Activated T-helper 1 cell treated with Interleukin-2 at 50 U/mL for 16 hours (primary cell): ENCODE results near the gene MAT2B.
"Not testable (repeated sequence)": the region's sequence is repeated elsewhere in the genome, so short reads cannot be mapped to it uniquely, and the experiment has no call there.

Experiments
- DNase-seq: peaks from one replicate; pipeline ENCODE4 v3.0.0-alpha.2; 2020; ENCODE audit warnings: low read depth

The MAT2B gene

DNA sequence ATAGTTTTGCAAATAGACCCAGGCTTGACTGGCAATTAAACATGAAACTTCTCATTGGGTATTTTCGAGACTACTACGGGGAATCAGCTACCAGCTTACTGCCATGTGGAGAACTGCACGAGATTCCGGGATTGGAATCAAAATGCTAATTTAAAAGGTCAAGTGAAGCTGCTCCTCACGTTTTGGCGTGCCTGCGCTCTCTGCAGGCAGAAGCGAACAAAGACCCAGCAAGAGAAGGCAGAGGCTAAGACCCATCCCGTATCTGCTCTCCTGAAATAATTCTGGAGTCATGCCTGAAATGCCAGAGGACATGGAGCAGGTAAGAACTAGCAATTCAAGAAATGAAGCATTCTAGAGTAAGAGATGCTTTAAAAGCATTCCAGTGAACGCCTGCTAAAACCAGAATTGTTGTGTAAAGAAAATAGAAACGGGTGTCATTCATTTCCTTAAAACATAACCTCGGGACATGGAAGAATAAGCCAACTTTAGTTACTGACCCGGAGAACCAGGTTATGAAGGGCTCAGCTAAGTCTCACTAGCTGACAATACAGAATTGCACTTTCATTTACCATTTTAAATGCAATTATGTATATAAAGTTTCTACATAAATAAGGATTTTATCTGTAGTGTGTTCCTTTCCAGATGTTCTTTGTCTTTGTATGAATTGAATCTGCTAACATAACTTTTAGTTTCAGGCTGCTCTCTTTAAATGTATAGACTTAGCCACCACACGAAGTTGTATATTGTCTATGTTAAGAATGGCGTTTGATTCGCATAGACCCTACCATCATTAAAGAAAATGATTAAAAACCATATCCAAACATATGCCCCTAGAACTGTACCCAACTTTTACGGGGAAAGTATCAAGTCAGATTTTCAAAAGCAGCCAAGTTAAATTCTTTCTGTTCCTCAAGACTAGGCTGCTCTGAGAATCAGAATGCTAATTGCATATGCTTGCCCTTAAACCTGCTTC, 2.0 kb upstream of the MAT2B start:
- DNase-seq: no peak

DNA sequence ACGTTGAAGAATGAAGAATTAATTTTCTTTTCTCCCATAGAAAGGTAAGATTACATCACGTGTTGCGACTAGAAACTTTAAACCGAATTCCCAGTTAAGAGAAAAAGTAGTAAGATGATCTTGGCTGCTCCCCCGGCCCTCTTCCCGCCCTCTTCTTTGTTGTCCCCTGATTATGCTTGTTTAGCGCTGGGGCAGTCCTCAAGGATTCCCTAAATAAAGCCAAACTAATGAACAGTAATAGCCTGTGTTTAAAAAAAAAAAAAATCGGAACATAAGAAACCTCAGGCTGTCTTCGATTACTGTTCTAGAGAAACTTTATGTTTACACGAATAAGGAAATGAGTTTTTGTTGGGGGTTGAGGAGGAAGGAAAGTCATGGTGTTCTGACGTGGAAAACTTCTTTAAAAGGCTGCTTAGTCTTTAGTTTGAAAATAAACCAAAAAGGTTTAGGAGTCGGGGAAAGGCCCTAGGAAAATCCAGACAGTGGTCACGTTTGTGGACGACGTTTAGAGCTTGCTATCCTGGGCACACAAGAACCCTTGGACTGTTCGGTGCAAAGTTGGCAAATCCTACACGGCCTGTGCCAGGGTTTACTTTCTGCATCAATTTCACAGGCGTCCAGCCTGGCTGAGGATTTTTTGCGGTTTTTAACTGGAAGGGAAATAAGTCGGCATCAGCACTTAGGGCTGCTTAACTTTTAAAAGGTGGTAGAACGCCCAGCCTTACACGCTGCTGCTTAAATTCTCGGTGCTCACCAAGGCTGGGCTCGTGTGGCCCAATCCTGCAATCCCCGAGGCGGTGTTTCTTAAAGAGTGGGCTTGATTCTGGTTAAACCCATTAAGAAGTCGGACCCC, 1.1 kb upstream of the MAT2B start:
- peak; percentile 13 for DNase-seq

DNA sequence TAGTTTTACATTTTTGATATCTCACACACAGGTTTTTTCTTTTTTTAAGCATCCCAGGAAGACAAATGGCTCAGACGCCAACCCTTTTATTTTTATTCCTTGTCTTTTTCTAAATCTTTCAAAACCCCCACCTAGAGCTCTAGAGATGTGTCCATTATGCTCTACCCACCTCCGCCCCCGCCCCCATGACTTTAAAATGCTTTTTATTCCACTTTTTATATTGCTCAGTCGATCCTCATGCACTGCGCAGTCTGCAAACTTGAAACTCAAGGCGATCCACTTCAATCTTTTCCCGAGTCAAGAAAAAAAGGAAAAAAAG, 411 bp upstream of the MAT2B start:
- DNase-seq: no peak

DNA sequence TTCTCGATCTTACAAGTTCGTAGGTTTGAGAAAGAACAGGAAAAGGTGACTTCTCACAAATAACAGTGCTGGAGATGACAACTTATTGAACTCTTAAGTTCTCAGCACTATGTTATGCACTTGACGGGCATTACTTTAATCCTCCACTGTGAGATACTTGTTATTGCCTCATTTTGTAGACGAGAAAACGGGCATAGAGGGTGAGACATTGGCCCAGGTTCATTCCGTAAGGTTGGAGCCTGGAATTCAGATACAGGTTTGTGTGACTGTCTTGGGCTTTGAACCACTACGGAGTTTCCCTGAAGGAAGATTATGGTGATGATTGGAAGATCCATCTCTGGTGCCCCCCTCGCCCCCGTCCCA, 657 bp downstream of the MAT2B start:
- no peak for DNase-seq

DNA sequence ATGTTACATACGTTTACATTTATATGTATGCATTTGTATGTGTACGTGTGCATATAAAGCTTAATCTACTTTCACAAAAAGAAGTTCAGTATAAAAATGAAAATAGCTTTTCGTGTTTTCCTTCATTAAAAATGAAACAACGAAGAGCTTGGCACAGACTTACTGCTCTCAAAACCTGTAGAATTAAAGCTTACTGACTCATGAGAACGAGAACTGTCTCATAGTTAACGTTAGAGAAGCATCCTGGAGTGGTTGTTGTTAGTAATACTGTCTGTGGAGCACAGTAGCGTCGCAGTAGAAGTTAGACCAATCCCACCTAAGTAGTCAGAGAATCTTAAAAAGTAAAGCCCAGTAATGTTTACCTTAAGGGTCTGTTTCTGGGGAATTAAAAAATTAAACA, 1.3 kb downstream of the MAT2B start:
- DNase-seq: no peak

DNA sequence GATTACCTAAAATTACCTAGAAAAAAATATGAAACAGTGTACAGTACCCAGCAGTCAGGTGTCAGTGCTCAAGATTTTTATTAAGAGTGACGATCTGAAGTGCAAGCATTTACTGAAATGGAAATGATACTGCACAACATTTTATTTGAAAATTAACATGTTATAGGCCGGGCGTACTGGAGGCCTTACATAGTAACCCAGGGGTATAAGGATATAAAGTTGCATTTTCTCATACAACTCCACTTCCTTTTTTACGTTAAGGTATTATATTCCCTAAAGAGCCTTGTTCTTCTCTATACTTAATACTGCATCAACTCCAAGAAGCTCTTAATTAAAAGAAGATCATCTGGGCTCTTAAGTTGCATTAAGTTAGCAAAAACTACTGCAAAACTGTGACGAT, 3.3 kb downstream of the MAT2B start:
- DNase-seq: no peak

DNA sequence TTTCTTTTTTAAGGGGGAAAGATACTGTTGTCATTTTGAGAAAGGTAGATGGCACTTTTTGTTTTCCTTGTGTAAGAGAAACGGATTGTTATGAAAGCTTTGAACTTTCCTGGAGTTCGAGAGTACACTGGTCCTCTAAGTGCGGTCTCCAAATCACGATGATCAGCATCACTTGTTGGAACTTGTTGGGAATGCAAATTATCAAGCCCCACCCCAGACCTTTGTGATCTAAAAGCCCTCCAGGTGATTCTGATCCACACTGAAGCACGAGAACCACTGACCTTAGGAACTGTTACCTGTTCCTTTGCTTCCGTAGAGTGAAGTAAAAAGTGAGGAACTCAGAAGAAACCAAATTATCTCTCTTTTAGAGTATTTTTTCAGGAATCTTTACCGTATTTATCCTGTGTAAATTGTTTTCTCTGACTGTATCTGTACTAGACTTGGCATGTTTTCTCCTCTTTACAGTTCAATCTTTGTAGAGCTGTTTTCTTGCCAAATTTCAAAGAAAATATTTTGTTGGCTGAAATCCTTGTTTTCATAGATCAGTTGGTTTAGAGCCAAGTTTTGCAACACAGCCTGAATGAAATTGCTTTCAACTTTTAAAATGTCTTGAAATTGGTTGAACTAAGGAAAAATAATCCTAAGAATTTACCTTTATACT, 4.0 kb downstream of the MAT2B start:
- DNase-seq: no peak

DNA sequence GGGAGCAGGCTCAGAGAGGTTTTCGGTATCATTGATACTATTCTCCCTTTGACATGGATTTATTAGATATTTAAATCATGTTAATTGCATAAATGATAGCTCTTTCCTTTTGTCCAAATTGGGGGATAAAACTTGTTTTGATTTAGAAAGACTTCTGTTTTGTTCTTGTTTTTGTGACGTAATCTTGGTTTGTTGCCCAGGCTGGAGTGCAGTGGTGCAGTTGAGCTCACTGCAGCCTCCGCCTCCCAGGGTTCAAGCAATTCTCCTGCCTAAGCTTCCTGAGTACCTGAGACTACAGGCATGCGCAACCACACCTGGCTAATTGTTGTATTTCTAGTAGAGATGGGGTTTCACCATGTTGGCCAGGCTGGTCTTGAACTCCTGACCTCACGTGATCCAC, 7.1 kb downstream of the MAT2B start:
- no peak for DNase-seq

DNA sequence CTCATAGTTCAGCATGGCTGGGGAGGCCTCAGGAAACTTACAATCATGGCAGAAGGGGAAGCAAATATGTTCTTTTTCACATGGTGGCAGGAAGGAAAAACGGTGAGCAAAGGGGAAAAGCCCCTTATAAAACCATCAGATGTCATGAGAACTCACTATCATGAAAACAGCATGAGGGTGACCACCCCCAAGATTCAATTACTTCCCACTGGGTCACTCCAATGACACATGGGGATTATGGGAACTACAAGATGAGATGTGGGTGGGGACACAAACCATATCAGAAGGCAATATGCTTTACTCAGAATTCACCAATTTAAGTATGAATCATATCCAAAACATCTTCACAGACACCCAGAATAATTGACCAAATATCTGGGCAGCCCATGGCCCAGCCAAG, 19.7 kb downstream of the MAT2B start:
- DNase-seq: no peak

DNA sequence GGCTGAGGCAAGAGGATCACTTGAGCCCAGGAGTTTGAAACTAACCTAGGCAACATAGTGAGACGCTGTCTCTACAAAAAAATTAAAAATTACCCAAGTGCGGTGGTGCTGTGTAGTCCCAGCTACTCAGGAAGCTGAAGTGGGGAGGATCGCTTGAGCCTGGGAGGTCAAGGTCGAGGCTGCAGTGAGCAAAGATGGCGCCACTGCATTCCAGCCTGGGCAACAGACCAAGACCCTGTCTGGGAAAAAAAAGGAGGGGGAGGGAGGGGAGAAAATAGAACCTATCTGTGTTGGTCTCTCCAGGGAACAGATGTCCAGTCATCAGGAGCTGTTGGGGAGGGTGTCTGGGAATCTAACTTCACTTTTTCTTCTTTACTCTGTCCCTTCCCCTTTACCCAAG, 24.3 kb downstream of the MAT2B start:
- DNase-seq: no peak

DNA sequence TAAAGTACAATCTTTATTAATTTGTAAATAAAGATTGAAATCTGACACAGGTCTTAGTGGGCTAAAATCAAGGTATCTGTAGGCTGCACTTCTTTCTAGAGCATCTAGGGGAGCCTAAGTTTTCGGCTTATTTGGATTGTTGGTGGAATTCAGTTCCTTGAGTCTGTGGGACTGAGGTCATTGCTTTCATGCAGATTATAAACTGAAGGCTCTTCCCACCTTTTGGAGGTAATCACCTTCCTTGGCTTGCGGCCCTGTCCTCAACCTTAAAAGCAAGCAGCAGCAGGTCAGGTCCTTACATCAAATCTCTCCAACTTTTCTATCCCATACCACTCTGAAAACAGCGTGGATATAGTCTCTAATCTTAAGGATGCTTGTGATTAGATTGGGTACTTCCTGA, 25.9 kb downstream of the MAT2B start:
- DNase-seq: no peak

DNA sequence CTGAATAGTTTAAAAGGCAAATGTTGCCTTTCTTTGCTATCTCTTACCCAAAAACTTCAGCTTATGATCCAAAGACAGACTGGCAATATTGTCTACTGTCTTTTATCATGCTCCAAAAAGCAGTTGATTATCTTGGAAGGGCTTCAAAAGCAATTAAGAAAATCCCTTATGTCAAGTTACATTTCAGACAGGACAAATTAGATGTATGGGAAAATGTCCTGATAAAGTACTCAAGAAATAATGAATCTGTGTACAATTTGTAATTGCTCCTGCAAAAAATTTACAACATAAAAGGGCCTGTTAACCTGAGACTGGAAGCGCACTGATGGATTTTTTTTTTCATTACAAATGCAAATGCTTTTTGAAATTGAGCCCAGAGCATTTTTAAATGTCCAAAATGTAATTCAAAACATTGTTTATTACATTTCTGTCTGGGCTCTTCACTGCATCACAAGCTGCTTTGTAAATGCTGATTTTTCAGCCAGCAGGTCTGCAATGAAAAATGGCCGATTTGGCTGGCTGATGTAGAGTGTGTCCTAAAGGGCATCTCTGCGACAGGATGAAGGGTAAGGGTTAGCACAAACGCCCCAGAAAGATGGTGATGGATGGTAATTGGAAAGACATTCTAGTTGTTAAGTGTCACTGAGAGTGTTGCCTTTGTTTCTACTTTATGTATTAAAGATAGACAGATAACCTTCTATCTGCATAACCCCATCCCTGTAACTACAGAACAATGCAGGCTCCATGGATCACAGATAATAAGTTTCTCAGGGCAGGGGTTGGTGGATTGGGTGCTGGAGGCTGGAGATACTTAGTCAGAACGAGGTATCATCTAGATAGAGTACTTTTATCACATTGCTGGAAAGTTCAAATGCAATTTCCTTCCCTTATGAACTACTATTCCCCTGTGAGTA, 27.0 kb downstream of the MAT2B start:
- no peak for DNase-seq

DNA sequence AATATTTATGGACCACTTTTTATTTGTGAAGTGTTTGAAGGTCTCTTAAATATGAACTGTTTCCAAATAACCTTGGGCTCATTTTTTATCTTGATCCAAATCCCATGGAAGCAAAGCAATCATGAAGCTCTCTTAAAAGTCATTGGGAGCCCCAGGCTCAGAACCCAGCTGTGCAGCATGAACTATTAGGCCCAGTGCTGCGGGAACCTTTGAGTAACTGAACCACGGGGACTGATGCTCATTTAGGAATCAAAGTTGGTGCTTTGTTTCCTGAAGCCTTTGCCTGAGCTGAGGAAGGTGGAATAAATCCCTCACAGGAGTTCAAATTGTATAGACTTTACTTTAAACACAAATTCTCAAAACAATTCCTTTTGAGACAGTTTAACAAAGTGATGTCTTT, 27.8 kb downstream of the MAT2B start:
- DNase-seq: no peak

DNA sequence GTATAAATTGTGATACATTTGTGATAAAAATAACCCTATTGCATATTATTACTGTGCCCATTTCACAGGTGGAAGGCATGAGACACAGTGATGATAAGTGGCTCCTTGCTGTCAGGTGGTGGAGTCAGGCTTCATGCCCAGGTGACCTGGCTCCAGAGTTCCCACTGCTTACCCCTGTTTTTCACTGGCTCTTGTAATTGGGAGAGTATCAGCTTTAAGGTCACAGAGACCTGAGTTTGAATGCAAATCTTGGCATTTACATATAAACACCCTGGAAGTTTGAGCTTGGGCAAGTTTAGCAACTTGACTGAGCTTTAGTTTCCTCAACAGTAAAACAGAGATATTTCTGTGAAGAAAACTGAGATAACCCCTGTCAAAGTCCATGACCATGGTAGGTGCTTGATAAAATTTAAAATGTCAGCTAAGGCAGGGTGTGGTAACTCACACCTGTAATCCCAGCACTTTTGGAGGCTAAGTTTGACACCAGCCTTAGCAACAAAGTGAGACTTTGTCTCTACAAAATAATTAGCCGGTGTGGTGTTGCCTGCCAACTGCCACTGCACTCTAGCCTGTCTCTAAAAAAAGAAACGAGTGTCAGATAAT, 29.2 kb downstream of the MAT2B start:
- no peak for DNase-seq

DNA sequence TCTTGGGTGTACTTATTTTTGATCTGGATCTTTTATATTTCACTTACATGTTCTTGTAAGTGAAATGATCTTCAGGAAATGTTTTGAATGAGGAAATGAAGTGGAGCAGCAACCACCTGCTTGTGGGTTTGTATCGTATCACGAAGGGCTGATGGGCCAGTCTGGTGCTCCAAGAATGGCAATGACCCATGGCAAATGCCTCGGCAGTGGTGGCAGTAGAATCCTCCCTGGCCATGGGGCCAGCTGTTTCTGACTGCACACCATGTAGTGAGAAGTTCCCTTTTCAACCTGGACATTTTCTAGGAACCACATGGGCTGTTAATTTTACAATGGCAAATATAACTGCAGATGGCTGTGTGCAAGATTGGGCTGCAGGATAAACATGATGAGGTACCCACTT, 29.9 kb downstream of the MAT2B start:
- DNase-seq: no peak

DNA sequence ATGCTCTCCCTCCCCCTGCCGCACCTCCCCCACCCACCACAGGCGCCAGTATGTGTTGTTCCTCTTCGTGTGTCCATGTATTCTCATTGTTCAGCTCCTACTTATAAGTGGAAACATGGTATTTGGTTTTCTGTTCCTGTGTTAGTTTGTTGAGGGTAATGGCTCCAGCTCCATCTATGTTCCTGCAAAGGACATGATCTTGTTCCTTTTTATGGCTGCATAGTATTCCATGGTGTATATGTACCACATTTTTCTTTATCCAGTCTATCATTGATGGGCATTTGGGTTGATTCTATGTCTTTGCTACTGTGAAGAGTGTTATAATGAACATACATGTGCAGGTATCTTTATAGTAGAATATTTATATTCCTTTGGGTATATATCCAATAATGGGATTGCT, 31.0 kb downstream of the MAT2B start:
- DNase-seq: not testable (repeated sequence)

DNA sequence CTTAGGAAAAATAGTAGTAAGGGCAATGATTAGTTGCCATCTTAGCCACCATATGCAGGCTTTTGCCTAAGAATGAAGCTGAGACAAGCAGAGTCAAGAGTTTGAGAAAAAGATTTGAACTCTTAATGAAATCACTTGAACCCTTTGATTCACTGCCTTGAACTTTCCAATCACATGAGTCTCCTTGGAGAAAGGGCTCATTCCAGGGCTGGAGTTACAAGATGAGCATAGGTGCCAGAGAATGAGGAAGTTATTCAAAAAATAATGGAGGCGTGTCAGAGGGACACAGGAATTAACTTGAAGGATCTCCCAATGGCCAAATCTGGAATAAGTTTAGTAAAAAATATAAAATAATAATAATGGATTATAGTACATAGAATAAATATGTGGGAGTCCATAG, 35.3 kb downstream of the MAT2B start:
- no peak for DNase-seq

DNA sequence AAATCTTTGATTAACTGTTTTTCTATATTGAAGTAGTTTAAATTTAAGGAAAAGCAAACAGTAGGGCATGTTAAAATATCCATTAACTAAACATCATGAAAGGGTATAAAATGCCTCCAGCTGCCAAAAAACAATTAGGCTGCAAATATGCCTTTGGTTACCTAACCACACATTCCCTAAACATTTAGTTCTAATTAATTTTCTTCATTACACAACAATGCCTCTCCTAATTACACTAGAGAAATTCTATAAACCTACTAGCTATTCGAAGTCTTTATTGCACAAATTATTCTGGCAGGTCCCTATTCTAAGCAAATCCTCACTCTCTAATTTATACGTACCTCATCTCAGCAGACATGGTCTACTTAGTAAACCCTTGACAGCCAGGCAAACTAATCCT, 37.4 kb downstream of the MAT2B start:
- no peak for DNase-seq

DNA sequence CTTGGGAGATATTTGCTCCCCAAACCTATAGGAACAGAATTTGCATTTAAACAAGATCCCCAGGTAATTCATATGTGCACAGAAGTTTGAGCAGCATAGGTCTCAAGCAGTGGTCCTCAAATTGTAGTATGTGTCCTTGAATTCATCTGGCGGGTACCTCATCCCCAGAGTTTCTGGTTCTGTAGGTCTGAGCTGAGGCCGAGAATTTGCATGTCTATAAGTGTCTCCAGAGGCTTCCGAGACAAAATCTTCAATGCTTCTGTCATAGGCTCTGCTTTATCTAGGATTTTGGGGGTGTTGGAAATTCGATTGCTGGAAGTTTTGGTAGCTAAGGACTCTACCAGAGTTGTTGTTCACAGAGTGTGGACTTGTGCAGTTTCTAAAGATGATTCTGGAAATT, 38.6 kb downstream of the MAT2B start:
- DNase-seq: no peak

DNA sequence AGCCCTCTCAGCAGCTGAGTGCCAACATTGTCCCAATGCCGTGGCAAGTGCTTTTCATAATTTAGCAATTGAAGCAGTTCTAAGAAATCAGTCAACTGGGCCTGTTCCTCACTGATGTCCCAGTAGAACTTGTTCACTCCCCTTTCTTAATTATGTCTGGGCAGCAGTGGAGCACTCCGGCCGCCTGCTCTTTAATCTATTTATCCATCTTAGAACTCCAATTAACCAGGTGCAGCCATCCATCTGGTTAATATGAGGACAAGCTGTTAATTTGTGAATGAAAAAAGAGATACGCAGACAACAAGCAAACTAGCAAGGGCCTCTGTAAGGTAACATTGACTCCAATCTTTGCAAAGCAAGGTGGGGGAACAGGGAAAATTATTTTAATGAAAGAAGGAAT, 39.4 kb downstream of the MAT2B start:
- no peak for DNase-seq

DNA sequence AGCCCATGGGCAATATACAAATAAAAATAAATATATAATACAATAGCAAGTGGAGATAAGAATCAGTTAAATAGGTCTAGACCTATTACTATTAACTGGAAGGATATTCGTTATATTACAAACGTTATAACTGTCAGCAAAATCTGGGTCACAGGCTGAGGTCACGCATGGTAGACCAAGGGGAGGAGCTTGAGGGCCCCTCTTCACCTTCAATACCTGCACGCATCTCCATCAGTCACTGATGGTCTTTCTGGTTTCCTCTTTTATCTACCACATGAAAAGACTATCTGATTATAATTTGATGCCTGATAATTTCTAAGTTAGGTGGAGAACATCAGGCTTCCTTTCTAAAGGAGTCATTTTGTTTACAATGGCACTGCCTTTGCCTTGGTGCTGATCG, 43.2 kb downstream of the MAT2B start:
- no peak for DNase-seq
